ENCODE results near the gene SMYD3.

The SMYD3 gene

DNA sequence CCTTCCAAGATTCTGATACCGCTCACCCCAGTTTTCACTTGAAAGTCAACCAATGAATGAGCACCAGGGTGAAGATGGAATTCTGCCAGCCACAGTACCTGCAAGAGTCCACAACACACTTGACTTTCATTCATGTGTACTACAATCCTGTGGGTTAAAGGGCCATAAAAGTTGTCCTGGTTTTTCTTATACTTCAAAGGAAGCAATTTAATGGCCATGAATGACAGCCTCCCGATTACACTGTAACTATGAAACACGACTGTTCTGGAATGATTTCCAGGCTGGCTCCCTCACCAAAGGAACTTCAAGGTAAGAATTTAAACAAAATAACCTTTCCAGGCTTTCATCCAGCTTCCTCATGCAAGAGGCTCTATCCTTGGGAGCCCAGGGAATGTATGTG, 502.8 kb downstream of the SMYD3 start:
- H3K4me1 Mint-ChIP-seq (ENCODE audit: low read depth): no peaks in the 10 kb centered on the region

GRCh38 chr1:246003442-246003730, 503.7 kb downstream of the SMYD3 start:
- H3K36me3 Mint-ChIP-seq: peaks cover 2% of the 10 kb centered on the region
- H3K4me3 Mint-ChIP-seq: no peak overlapping the region
- no peak overlapping the region for H3K27ac Mint-ChIP-seq
- no peaks in the 10 kb centered on the region for H3K27me3 Mint-ChIP-seq
- no peaks in the 10 kb centered on the region for H3K9me3 Mint-ChIP-seq (ENCODE audit: low read depth)
- no peaks in the 10 kb centered on the region for H3K4me1 Mint-ChIP-seq (ENCODE audit: low read depth)

More for the DNA sequence above, 502.8 kb downstream of the SMYD3 start:
- Mint-ChIP-seq H3K4me3 (no peak overlapping the region), H3K27ac (no peak overlapping the region), H3K9me3 (ENCODE audit: low read depth) (no peaks in the 10 kb centered on the region), H3K36me3 (peaks cover 2% of the 10 kb centered on the region), H3K27me3 (no peaks in the 10 kb centered on the region)

- no peaks in the 10 kb centered on the region for H3K27me3 Mint-ChIP-seq
- H3K4me1 Mint-ChIP-seq (ENCODE audit: low read depth): no peaks in the 10 kb centered on the region
- peaks cover 2% of the 10 kb centered on the region for H3K36me3 Mint-ChIP-seq
- no peaks in the 10 kb centered on the region for H3K9me3 Mint-ChIP-seq (ENCODE audit: low read depth)
- H3K27ac Mint-ChIP-seq: no peak overlapping the region
- no peak overlapping the region for H3K4me3 Mint-ChIP-seq
These were observed 504.2 kb downstream of the SMYD3 start for GRCh38 chr1:246002725-246003441.

- H3K4me1 Mint-ChIP-seq (ENCODE audit: low read depth): no peaks in the 10 kb centered on the region
- no peak overlapping the region for H3K27ac Mint-ChIP-seq
- no peaks in the 10 kb centered on the region for H3K9me3 Mint-ChIP-seq (ENCODE audit: low read depth)
- H3K27me3 Mint-ChIP-seq: no peaks in the 10 kb centered on the region
- peaks cover 3% of the 10 kb centered on the region for H3K36me3 Mint-ChIP-seq
- no peak overlapping the region for H3K4me3 Mint-ChIP-seq
These were observed 505.2 kb downstream of the SMYD3 start for GRCh38 chr1:246001837-246002230.

DNA sequence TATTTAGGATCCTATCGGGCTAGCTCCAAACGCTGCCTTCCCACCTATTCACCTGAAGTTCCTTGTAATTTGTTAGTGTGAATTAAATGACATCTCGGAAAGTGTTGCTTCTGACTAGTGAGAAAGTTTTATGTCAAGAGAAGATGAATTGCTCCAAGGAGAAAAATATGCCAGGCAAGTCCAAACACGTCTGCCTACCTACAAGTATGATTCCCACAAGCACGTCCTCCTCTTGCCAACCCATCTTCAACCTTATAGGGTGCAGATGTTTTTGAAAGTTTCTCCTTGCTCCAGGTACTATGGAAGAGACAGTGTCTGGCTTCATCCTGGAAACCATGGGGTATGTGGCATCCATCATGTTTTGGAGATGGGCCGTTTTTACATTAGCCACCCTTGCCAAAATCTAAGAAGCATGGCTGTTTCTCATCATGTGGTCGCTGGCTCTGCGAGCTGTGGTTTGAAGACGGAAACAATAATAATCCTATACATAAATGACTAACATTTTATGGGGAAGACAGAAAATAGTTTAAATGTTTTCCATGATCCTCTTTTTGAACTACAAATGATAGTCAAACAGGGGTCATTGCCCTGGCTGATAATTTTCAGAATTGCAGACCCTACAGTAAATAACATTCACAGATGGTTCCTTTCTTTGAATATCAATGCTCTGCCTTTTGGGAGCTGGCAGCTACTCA, 505.8 kb downstream of the SMYD3 start:
- no peak overlapping the region for H3K4me3 Mint-ChIP-seq
- H3K27me3 Mint-ChIP-seq: no peaks in the 10 kb centered on the region
- no peaks in the 10 kb centered on the region for H3K4me1 Mint-ChIP-seq (ENCODE audit: low read depth)
- H3K36me3 Mint-ChIP-seq: peaks cover 3% of the 10 kb centered on the region
- H3K27ac Mint-ChIP-seq: no peak overlapping the region
- no peaks in the 10 kb centered on the region for H3K9me3 Mint-ChIP-seq (ENCODE audit: low read depth)

DNA sequence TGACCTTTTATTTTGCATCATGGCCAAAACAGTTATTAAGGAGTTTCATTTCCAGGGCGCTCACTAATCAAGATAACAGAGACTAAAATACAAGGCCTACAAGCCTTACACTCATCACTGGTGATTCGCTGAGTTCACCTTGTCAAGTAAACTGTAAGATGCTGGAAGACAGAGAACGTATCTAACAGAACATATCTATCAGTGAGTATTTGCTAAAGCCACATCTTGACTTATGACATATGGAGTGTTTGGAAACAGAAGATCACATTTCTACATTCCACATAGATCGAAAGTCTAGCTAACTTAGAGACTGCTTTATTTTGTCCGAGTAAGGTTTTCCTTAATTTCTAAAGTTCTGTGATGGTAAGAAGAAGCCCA, 506.5 kb downstream of the SMYD3 start:
- peaks cover 3% of the 10 kb centered on the region for H3K36me3 Mint-ChIP-seq
- H3K4me3 Mint-ChIP-seq: no peak overlapping the region
- no peaks in the 10 kb centered on the region for H3K27me3 Mint-ChIP-seq
- H3K9me3 Mint-ChIP-seq (ENCODE audit: low read depth): no peaks in the 10 kb centered on the region
- no peaks in the 10 kb centered on the region for H3K4me1 Mint-ChIP-seq (ENCODE audit: low read depth)
- no peak overlapping the region for H3K27ac Mint-ChIP-seq

DNA sequence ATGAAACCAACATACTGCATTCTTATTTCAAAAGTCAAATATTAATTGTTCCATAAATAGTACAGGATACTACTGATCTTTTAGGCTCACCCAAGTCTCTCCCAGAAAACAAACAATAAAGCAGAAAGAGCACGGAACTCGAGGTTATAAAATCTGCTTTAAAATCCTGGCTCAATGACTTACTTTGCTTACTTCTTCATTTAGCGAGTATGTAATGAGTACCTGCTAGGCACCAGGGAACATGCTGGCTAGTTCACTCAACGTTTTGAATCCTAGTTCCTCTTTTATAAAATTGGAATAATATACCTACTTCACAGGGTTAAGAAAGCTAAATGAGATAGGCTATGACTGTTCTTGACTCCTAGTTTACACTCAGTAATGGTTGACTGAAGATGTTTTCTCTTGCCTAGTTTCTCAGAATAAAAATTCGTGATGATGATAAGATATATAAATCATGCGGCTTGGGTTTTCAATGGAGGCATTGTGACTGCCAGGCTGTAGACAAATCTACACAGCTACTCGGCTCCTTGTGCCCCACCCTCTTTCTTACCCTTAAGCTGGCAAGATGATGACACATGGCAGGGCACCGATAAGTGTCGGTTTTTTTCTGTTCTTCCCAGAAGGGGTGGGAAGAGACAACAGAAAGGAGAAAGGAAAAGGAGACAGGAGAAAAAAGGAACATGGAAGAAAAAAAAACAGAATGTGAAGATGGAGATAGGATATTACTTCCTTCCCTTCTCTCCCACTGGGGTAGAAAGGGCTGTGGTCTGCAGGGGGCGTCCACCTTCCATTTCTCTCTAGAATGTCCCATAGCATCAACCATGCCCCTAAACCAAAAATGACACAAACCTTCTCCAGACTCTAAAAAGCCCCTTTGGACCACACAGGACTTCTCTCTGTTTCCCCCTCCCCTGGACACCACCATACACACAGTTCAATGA, 507.1 kb downstream of the SMYD3 start:
- Mint-ChIP-seq H3K27me3 (no peaks in the 10 kb centered on the region), H3K4me1 (ENCODE audit: low read depth) (no peaks in the 10 kb centered on the region), H3K36me3 (peaks cover 3% of the 10 kb centered on the region), H3K4me3 (no peak overlapping the region), H3K27ac (no peak overlapping the region), H3K9me3 (ENCODE audit: low read depth) (no peaks in the 10 kb centered on the region)

DNA sequence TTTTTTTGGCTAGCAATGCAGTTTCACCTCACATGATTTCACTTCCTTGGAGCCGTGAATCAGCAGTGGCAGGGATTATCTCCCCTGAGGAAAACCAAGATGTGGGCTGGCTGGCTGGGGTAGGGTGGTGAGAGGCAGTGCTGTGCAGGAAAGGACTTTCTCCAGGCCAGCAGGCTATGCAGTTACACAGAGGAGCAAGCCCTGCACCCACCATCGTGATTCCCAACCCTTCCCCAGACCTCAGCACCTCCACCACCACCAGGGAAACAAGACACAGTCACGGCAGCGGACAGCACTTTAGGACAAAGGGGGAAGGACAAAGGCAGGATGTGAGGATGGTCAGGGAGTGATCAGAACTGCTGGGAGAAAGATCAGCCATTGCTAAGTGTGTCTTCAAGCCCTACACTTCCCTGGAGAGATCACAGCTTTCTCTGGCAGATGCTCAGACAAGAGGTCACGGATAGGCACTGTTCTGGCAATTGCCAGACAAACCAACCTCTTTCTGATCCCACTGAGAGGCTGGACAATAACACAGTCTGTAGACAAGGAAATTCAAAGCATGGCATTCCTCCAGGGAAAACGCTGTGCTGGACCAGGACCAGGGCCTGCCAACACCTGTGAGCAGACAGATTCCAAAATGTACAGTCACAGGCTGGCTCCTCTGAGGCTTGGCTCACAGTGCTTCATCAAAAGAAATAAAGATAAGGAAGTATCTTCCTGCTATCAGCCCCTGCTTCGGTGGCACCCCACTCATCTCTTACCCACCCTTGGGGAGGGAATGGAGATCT, 509.4 kb downstream of the SMYD3 start:
- Mint-ChIP-seq H3K4me1 (ENCODE audit: low read depth) (no peaks in the 10 kb centered on the region), H3K27ac (no peak overlapping the region), H3K27me3 (no peaks in the 10 kb centered on the region), H3K9me3 (ENCODE audit: low read depth) (no peaks in the 10 kb centered on the region), H3K36me3 (peaks cover 12% of the 10 kb centered on the region), H3K4me3 (no peak overlapping the region)

DNA sequence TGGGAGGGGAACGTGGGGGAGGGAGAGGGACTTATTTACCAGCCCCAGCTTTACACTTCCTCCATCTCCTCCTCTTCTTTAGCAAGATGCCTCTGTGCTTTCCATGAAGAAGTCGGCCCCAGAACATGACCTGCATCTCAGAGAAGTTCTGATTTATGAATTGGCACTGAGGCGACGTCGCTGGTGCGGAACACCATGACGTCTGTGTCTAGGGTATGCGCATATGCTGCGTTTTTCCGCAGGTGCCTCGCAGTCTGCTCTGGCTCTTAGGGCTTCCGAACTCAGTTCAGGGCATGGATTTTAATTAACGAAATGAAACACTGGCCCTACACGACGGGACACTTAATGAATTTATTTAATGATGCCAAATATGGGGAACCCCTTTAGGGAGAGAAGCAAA, 510.3 kb downstream of the SMYD3 start:
- no peak overlapping the region for H3K27ac Mint-ChIP-seq
- peaks cover 12% of the 10 kb centered on the region for H3K36me3 Mint-ChIP-seq
- no peaks in the 10 kb centered on the region for H3K9me3 Mint-ChIP-seq (ENCODE audit: low read depth)
- H3K27me3 Mint-ChIP-seq: no peaks in the 10 kb centered on the region
- no peaks in the 10 kb centered on the region for H3K4me1 Mint-ChIP-seq (ENCODE audit: low read depth)
- no peak overlapping the region for H3K4me3 Mint-ChIP-seq

- no peaks in the 10 kb centered on the region for H3K27me3 Mint-ChIP-seq
- H3K9me3 Mint-ChIP-seq (ENCODE audit: low read depth): no peaks in the 10 kb centered on the region
These were observed 511.6 kb downstream of the SMYD3 start for GRCh38 chr1:245995474-245995873.

DNA sequence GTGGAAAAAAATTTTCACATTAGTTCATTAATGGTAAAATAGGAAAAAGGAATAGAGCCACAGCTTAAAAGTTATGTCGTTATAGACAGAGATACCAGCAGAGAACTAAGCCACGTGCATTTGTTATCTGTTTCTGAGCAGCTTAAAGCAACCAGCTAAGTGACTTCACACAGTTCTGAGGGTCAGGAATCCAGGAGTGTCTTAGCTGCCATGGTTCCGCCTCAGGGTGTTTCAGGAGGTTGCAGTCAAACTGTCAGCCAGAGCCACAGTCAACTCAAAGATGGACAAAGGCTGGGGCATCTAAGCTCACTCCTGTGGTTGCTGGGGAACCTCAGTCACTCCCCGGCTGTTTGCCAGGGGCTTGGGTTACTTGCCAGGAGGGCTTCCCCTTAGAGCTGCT, 515.8 kb downstream of the SMYD3 start:
- no peak overlapping the region for H3K4me3 Mint-ChIP-seq
- no peaks in the 10 kb centered on the region for H3K27me3 Mint-ChIP-seq
- H3K27ac Mint-ChIP-seq: no peak overlapping the region
- no peaks in the 10 kb centered on the region for H3K4me1 Mint-ChIP-seq (ENCODE audit: low read depth)
- peaks cover 17% of the 10 kb centered on the region for H3K36me3 Mint-ChIP-seq
- H3K9me3 Mint-ChIP-seq (ENCODE audit: low read depth): no peaks in the 10 kb centered on the region

More at GRCh38 chr1:245995474-245995873, 511.6 kb downstream of the SMYD3 start:
- H3K4me3 Mint-ChIP-seq: no peak overlapping the region
- H3K4me1 Mint-ChIP-seq (ENCODE audit: low read depth): no peaks in the 10 kb centered on the region
- peaks cover 14% of the 10 kb centered on the region for H3K36me3 Mint-ChIP-seq
- H3K27ac Mint-ChIP-seq: no peak overlapping the region

- no peaks in the 10 kb centered on the region for H3K9me3 Mint-ChIP-seq (ENCODE audit: low read depth)
- H3K27me3 Mint-ChIP-seq: no peaks in the 10 kb centered on the region
- no peak overlapping the region for H3K4me3 Mint-ChIP-seq
- no peak overlapping the region for H3K27ac Mint-ChIP-seq
- H3K4me1 Mint-ChIP-seq (ENCODE audit: low read depth): no peaks in the 10 kb centered on the region
- H3K36me3 Mint-ChIP-seq: peaks cover 17% of the 10 kb centered on the region
These were observed 516.6 kb downstream of the SMYD3 start for GRCh38 chr1:245990315-245991022.

DNA sequence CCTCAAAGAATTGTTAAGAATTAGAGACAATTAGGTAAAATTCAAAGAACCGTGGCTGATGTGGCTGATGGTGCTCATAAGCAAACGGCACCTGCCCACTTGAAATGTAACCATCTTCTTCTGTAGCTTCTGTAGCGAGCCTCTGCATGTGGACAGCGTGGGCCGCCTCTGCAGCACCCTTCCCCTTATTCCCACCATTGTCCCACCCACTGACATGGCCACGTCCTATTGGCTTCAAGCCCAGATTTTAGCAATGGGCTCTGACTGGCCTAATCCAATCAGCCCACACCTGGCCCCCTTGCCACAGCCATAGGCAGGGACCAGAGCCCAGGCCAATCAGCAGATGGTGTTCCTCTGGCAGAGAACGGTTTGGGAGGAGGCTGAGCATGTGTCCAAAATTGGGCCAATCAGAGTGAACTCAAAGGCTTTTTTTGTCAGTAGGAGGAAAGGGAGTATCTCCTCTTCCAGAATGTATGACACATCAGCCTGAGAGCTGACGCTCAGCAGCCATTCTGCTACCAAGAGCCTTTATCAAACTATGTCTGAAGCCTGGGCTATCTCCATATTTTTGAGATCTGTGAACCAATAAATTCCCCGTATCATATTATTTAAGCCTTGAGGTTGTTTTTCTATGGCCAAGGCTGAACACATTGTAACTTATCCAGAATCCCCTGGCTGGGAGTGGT, 518.5 kb downstream of the SMYD3 start:
- no peaks in the 10 kb centered on the region for H3K27me3 Mint-ChIP-seq
- H3K4me3 Mint-ChIP-seq: no peak overlapping the region
- no peaks in the 10 kb centered on the region for H3K4me1 Mint-ChIP-seq (ENCODE audit: low read depth)
- no peak overlapping the region for H3K27ac Mint-ChIP-seq
- peaks cover 10% of the 10 kb centered on the region for H3K36me3 Mint-ChIP-seq
- no peaks in the 10 kb centered on the region for H3K9me3 Mint-ChIP-seq (ENCODE audit: low read depth)

DNA sequence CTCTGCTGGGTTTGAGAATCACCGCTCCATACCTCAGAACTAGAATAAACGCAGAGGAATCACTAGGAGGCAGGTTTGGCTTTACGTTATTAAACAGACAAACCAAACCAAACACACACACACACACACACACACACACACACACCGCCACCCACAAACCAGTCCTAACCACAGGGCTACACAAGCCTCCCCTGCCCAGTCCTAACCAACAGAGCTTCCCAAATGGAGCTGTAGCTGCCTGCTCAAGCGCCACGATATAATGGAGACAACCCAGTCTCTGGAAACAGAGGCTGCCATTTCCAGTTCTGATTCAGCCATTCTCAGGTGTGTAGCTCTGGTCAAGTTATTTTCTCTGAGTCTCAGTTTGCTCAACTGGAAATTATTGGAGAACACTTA, 519.1 kb downstream of the SMYD3 start:
- Mint-ChIP-seq H3K27me3 (no peaks in the 10 kb centered on the region), H3K36me3 (peaks cover 12% of the 10 kb centered on the region), H3K27ac (no peak overlapping the region), H3K4me3 (no peak overlapping the region), H3K9me3 (ENCODE audit: low read depth) (no peaks in the 10 kb centered on the region), H3K4me1 (ENCODE audit: low read depth) (no peaks in the 10 kb centered on the region)

Measured in activated naive CD8-positive, alpha-beta T cell (primary cell).